Progenitor cell of endocrine pancreas (in vitro differentiated cells): ENCODE data around the gene FILIP1. TPM values are rescaled to one million over a fixed set of nuclear protein-coding genes. Genes with fewer than 3 reads are reported as not detected.

ENCODE experiments used
- DNase-seq: peaks from one replicate; pipeline ENCODE4 v3.0.0; 2021; ENCODE audit warnings: low spot score; ENCODE audit not compliant: unreplicated experiment
- H3K27ac Mint-ChIP-seq: 2 replicates; pipeline ENCODE4 v1.8.0; 2021; ENCODE audit warnings: mild to moderate bottlenecking, moderate library complexity, mixed read lengths
- H3K27me3 Mint-ChIP-seq: 2 replicates; pipeline ENCODE4 v1.8.0; 2021; ENCODE audit warnings: mixed read lengths
- H3K36me3 Mint-ChIP-seq: 2 replicates; pipeline ENCODE4 v1.8.0; 2022; ENCODE audit warnings: mixed read lengths; ENCODE audit not compliant: insufficient read depth
- H3K4me1 Mint-ChIP-seq: 2 replicates; pipeline ENCODE4 v1.8.0; 2021; ENCODE audit warnings: low read depth, mixed read lengths
- H3K4me3 Mint-ChIP-seq: 2 replicates; pipeline ENCODE4 v1.8.0; 2021; ENCODE audit warnings: low read depth, mild to moderate bottlenecking, moderate library complexity, mixed read lengths
- H3K9me3 Mint-ChIP-seq: 2 replicates; pipeline ENCODE4 v1.8.0; 2021; ENCODE audit warnings: low read depth, mixed read lengths
- microRNA-seq: library from miRNA; unstranded; fragments of <30 nt; microRNA quantifications from one replicate; pipeline ENCODE4 v1.1.0, GENCODE V29; 2020; ENCODE audit warnings: borderline number of aligned reads; ENCODE audit not compliant: unreplicated experiment
- total RNA-seq: library from RNA; stranded (reverse); gene quantifications from 2 replicates; pipeline ENCODE4 v1.2.1, GENCODE V29; 2021
- TF ChIP-seq, protein P1 (sequence below): fragments of 200-600 bp; sonication (generic); IDR thresholded peaks from one replicate; pipeline ENCODE4 v1.5.0; 2021; ENCODE audit warnings: antibody characterized with exemption, mild to moderate bottlenecking; ENCODE audit not compliant: unreplicated experiment

The FILIP1 gene
- total RNA-seq, 1 donor from 2014 or later, result 0.31 TPM

DNA sequence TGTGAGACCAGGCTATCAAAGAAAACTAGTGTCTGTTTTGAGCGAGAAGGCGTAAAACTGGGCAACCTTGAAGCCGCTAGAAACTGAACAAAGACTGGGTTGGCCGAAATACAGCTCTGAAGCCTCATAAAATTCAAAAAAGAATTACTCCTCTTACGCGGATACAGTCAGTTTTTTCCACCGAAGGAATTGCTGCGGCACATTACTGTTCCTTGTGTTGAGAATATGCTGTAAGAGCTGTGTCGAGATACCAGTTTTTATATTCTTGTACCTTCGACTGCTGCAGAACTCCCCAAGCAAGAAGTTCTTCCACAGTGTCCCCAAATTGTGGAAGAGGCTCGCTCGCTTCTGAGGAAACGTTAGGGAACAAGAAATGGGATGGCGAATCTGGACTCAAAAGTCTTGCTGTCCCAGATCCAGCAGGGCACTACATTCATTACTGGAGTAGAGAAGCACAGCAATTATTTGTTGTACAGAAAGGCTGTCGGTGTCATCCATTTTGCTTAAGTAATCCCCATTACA lies 249.5 kb downstream of the FILIP1 start:
- peaks cover 11% of the 10 kb centered on the region for H3K4me1 Mint-ChIP-seq
- peak overlapping the region; percentile 96 for H3K4me3 Mint-ChIP-seq

DNA sequence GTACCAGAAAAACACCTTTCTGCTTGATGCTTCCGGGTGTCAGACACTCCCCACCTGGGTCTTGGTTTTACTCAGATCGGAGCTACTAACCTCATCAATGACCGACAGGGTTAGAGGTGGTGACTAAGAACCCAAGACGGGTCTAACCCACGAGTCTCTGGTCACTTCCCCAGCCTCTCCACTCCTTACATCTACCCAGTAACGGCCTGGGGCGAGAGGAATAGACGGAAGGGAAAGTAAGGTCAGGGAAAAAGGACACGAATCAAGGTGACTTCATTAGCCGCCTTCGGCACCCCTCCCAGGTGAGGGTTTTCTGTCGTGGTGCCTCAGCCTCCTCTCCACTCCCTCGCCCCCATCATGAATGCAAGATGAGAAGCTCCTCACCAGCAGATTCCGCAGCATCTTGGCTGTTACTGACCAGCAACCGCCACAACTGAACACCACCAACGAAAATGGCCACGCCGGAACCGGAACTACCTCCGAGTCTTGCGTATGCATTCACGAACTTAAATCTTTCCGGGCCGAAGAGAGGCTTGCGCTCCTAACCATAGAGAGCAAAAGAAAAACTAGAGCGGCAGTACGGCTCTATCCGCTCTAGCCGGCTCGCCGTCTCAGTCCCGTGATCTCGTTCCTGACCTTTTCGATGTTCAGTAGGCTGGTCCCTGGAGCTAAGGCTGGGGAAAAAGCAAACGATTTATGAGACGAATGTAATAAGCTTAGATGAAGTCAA lies 250.1 kb downstream of the FILIP1 start, which contains the start of gene COX7A2:
Gene COX7A2, minus strand, starts transcription at position 469 of the 730 bp plus-strand sequence. Its CDS starts 67 bp downstream, at position 402.
- TF ChIP-seq, protein P1, sequence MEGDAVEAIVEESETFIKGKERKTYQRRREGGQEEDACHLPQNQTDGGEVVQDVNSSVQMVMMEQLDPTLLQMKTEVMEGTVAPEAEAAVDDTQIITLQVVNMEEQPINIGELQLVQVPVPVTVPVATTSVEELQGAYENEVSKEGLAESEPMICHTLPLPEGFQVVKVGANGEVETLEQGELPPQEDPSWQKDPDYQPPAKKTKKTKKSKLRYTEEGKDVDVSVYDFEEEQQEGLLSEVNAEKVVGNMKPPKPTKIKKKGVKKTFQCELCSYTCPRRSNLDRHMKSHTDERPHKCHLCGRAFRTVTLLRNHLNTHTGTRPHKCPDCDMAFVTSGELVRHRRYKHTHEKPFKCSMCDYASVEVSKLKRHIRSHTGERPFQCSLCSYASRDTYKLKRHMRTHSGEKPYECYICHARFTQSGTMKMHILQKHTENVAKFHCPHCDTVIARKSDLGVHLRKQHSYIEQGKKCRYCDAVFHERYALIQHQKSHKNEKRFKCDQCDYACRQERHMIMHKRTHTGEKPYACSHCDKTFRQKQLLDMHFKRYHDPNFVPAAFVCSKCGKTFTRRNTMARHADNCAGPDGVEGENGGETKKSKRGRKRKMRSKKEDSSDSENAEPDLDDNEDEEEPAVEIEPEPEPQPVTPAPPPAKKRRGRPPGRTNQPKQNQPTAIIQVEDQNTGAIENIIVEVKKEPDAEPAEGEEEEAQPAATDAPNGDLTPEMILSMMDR, result no peak
- Mint-ChIP-seq H3K27me3 (peaks cover 15% of the 10 kb centered on the region), H3K9me3 (no peaks in the 10 kb centered on the region), H3K27ac (peak within 1 kb of the TSS; percentile 99), H3K4me1 (peaks cover 11% of the 10 kb centered on the region), H3K4me3 (peak within 1 kb of the TSS; percentile 96), H3K36me3 (peaks cover 15% of the 10 kb centered on the region)
- peak; percentile 53 for DNase-seq

More for the DNA sequence above, 249.5 kb downstream of the FILIP1 start:
- peaks cover 12% of the 10 kb centered on the region for H3K36me3 Mint-ChIP-seq
- TF ChIP-seq, protein P1, result no peak
- peaks cover 15% of the 10 kb centered on the region for H3K27me3 Mint-ChIP-seq
- H3K9me3 Mint-ChIP-seq, result no peaks in the 10 kb centered on the region
- no peak for DNase-seq
- peak overlapping the region; percentile 99 for H3K27ac Mint-ChIP-seq

Small RNA genes within 50 kb of the gene (microRNA-seq; reads per million reads assigned to microRNA genes)
- gene MIR4463, result not detected

Other genes with a start within 250 kb of the FILIP1 start
- 311 and 314 TPM in 2 replicates for gene COX7A2, start 250.0 kb downstream of the FILIP1 start, total RNA-seq
- 74.4 and 77.2 TPM in 2 replicates for gene TMEM30A, start 209.0 kb downstream of the FILIP1 start, total RNA-seq
- gene SENP6, start 108.1 kb upstream of the FILIP1 start, total RNA-seq, result 130 and 140 TPM in 2 replicates